SK-N-SH (cell line): ENCODE data around the gene DNAJB12.

ENCODE experiments used
- GABPA ChIP-seq: IDR thresholded peaks from 2 replicates; pipeline ENCODE4 v1.4.0; 2012; ENCODE audit warnings: low read depth, mild to moderate bottlenecking
- TF ChIP-seq, protein P1 (sequence below): fragments of 200-600 bp; sonication (generic); IDR thresholded peaks from 2 replicates; pipeline ENCODE4 v1.6.1; 2017; ENCODE audit warnings: antibody characterized with exemption, mild to moderate bottlenecking, moderate library complexity

DNA sequence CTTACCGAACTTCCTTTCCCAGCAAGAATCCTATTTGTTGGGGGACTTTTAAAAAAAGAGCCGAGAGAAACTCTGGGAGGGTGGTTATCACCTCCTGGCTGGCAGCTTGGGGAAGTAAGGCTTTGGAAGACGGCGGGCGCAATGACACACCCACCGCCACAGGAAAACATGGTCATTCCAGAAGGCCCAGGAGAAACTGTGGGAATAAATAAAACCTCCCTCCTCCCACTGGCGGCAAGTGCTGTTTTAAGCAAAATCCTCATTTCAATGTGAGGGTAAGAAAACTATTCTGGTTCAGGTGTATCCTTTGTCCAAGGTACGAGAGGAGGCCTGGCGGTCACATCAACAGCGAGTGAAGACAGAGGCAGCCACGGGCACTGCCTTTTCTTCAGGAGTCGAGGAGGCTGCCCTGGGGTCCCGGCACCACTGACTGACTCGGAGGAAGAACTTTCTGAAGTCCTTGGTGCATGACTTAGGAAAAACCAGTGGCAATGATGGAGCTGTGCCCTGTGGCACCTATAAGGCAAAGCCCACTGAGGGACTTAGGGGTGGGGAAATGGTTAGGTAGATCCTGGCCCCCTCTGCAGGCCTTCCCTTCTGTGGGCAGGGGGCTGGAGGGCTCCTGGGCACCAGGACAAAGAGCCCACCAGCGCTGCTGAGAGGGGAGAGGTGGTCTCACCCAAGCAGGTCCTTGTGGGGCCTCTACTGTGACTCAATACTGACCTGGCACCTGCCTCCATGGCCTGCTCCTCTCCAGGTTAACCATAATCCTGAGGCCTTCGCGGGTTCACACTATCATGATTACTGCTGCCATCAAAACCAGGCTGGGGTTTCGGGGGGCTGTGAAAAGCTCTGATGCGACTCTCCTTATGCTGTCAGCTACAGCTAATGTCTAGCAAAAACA, 21.4 kb downstream of the DNAJB12 start:
- TF ChIP-seq GABPA: no peak
- TF ChIP-seq, protein P1, sequence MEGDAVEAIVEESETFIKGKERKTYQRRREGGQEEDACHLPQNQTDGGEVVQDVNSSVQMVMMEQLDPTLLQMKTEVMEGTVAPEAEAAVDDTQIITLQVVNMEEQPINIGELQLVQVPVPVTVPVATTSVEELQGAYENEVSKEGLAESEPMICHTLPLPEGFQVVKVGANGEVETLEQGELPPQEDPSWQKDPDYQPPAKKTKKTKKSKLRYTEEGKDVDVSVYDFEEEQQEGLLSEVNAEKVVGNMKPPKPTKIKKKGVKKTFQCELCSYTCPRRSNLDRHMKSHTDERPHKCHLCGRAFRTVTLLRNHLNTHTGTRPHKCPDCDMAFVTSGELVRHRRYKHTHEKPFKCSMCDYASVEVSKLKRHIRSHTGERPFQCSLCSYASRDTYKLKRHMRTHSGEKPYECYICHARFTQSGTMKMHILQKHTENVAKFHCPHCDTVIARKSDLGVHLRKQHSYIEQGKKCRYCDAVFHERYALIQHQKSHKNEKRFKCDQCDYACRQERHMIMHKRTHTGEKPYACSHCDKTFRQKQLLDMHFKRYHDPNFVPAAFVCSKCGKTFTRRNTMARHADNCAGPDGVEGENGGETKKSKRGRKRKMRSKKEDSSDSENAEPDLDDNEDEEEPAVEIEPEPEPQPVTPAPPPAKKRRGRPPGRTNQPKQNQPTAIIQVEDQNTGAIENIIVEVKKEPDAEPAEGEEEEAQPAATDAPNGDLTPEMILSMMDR: no peak
